Caco-2 (cell line): ENCODE measurements around the gene XIAP. TPM values are rescaled to one million over a fixed set of nuclear protein-coding genes. Genes with fewer than 3 reads are reported as not detected.
A peak's percentile ranks its signal among the peaks of the same experiment; 100 is the strongest.

ENCODE experiments used
- BruUV-seq: library from RNA; stranded (reverse); fragments of 400-500 nt; replicated peaks from 2 replicates; lab custom pipeline; 2021; lab: Mats Ljungman, UMichigan
- CTCF ChIA-PET: fragments of 300-600 bp; sonication (Branson Sonifier 250); formaldehyde crosslinking; loops from one replicate; lab custom pipeline; 2022; ENCODE audit warnings: antibody characterized with exemption; lab: Charles Lee
- POLR2A ChIA-PET: fragments of 300-600 bp; sonication (Branson Sonifier 250); formaldehyde crosslinking; loops from one replicate; lab custom pipeline; 2022; ENCODE audit warnings: antibody characterized with exemption; lab: Charles Lee
- DNase-seq, 2 experiments: peaks; one replicate each; pipeline versions ENCODE4 v3.0.0 to v3.0.0-alpha.2; 2020 to 2022
- H3K27me3 ChIP-seq: replicated peaks from 2 replicates; pipeline ENCODE4 v1.6.0; 2011; ENCODE audit warnings: low read length; ENCODE audit not compliant: control insufficient read depth, insufficient read depth
- H3K36me3 ChIP-seq: 2 replicates; pipeline ENCODE4 v1.5.1; 2011; ENCODE audit warnings: low read length; ENCODE audit not compliant: control insufficient read depth, insufficient read depth
- H3K4me1 ChIP-seq: fragments of 250-450 bp; sonication (Bioruptor Pico); 2 replicates; pipeline ENCODE4 v1.5.1; 2020; ENCODE audit warnings: mild to moderate bottlenecking
- H3K4me3 ChIP-seq: 2 replicates; pipeline ENCODE4 v1.5.1; 2011; ENCODE audit warnings: low read depth, mild to moderate bottlenecking, control low read depth, low read length
- H3K9me3 ChIP-seq: fragments of 250-450 bp; sonication (Bioruptor Pico); 2 replicates; pipeline ENCODE4 v1.5.1; 2020; ENCODE audit warnings: mild to moderate bottlenecking, moderate library complexity
- H3K27ac Mint-ChIP-seq: one replicate; pipeline ENCODE4 v1.8.0; 2022; ENCODE audit warnings: mixed read lengths; ENCODE audit not compliant: unreplicated experiment
- H3K27me3 Mint-ChIP-seq: one replicate; pipeline ENCODE4 v1.8.0; 2022; ENCODE audit warnings: mixed read lengths; ENCODE audit not compliant: insufficient read depth, unreplicated experiment
- H3K36me3 Mint-ChIP-seq: one replicate; pipeline ENCODE4 v1.8.0; 2022; ENCODE audit warnings: mild to moderate bottlenecking, mixed read lengths; ENCODE audit not compliant: insufficient read depth, unreplicated experiment
- H3K4me1 Mint-ChIP-seq: one replicate; pipeline ENCODE4 v1.8.0; 2022; ENCODE audit warnings: low read depth, mixed read lengths; ENCODE audit not compliant: unreplicated experiment
- H3K4me3 Mint-ChIP-seq: one replicate; pipeline ENCODE4 v1.8.0; 2022; ENCODE audit warnings: mild to moderate bottlenecking, moderate library complexity, mixed read lengths; ENCODE audit not compliant: unreplicated experiment
- H3K9me3 Mint-ChIP-seq: one replicate; pipeline ENCODE4 v1.8.0; 2022; ENCODE audit warnings: mixed read lengths; ENCODE audit not compliant: unreplicated experiment
- CTCF ChIP-seq, 2 experiments: fragments of 200-600 bp in 1 of 2; IDR thresholded peaks; 1 replicate in 1 of 2; 2 replicates in 1 of 2; pipeline versions ENCODE4 v1.5.1 to v1.8.0; 2011 to 2022; ENCODE audit warnings: antibody characterized with exemption in 1 of 2, control low read depth in 1 of 2, inconsistent platforms in 1 of 2, low read depth in 1 of 2, low read length in 1 of 2, mild to moderate bottlenecking in 1 of 2, moderate library complexity in 1 of 2; ENCODE audit not compliant: insufficient read depth in 1 of 2, severe bottlenecking in 1 of 2, unreplicated experiment in 1 of 2
- intact Hi-C: fragments of 100-400 bp; cut with micrococcal nuclease; formaldehyde crosslinking; loops from one replicate; pipeline ENCODE4 v1.10.0; 2022; ENCODE audit not compliant: unreplicated experiment
- total RNA-seq: library from RNA; stranded (reverse); gene quantifications from 2 replicates; pipeline ENCODE4 v1.2.3, GENCODE V29; 2022

Gene XIAP
- total RNA-seq, 1 experiment from 2014 or later: 25.9 TPM

DNA sequence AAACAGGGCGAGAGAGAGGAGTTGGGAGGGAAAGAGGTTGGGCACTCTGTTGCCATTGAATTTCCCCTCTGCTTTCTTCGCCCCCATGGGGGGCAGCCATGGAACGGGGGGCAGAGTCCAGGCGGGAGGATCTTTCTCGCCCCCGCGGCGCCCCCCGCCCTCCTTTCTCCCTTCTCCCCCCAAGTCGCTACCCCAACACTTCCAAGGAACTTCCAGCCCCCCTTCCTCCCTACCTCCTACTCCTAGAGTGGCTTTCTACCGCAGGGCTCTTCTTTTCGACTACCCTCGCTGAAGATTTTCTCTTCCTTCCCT lies 101.1 kb downstream of the XIAP start:
- Mint-ChIP-seq H3K36me3 (peaks cover 28% of the 10 kb centered on the region), H3K4me3 (peak overlapping the region; percentile 98), H3K27me3 (no peaks in the 10 kb centered on the region), H3K27ac (peak overlapping the region; percentile 100), H3K9me3 (no peaks in the 10 kb centered on the region), H3K4me1 (peaks cover 11% of the 10 kb centered on the region)
- DNase-seq: no peak
- no peaks in the 10 kb centered on the region for H3K9me3 ChIP-seq
- H3K4me3 ChIP-seq: peak overlapping the region; percentile 78
- CTCF ChIA-PET: no interaction called here
- H3K27me3 ChIP-seq: no peaks in the 10 kb centered on the region
- H3K36me3 ChIP-seq: no peaks in the 10 kb centered on the region
- no peak for TF ChIP-seq CTCF (IDR thresholded peaks at IDR 0.05; ENCODE audit: insufficient read depth in 1 of 2, low read depth in 1 of 2, low read length in 1 of 2, severe bottlenecking in 1 of 2, unreplicated experiment in 1 of 2)
- POLR2A ChIA-PET: interaction anchor here (1.0 kb wide), 1 partner anchor 16 kb away, joined by 4 read pairs; no protein-coding TSS in a partner anchor
- H3K4me1 ChIP-seq: peaks cover 6% of the 10 kb centered on the region; the same call in 1 of the 2 replicates
- BruUV-seq: TSS peak; percentile 38
- intact Hi-C loops: loop anchor here (1.0 kb wide), 2 partner anchors 57 to 128 kb away; no protein-coding TSS in a partner anchor

DNA sequence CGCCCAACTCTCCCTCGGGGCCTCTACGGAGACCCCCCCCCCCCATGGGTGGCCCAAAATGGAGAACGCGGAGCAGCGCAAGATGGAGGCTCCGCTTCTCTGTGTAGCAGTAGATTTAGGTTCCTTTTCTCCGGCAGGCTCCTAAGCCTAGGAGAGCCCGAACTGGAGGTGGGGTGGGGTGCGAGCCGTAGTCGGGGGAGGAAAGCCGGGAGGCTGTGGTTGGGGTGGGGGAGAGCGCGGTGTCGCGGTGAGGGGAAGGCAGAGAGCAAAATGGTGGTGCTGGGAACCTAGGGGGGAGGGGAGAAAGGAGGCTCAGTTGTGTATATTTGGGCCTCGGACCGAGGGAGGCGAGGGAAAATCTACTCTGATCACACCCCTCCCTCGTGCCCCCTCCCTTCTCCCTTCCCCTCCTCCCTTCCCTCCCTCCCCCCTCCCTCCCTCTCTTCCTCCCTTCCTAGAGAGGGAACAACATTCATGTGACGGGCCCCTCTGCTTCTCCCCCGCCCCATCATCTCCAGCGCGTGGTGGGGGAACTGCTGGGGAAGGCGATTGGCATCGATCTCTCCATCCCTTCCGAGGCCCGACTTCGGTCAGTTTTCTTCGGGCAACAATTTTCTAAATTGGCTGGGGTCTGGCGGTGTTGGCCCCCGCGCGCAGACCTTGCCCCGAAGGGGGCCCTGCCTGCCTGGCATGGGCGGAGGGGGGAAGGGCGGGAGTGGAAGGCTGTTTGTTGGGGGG lies 101.6 kb downstream of the XIAP start, which contains the start of gene STAG2:
TSS of gene STAG2 (plus strand) at position 439 of the 738 bp plus-strand sequence. CDS start 60,922 bp downstream, outside the sequence.
- DNase-seq: peak; percentile 80 to 87
- Mint-ChIP-seq H3K9me3 (no peaks in the 10 kb centered on the region), H3K27me3 (no peaks in the 10 kb centered on the region), H3K27ac (peak within 1 kb of the TSS; percentile 100), H3K4me3 (peak within 1 kb of the TSS; percentile 98), H3K4me1 (peaks cover 14% of the 10 kb centered on the region), H3K36me3 (peaks cover 28% of the 10 kb centered on the region)
- H3K27me3 ChIP-seq: no peaks in the 10 kb centered on the region
- ChIA-PET POLR2A (interaction anchor here (0.5 kb wide), 1 partner anchor 15 kb away, joined by 3 read pairs; no protein-coding TSS in a partner anchor), CTCF (interaction anchor here (0.8 kb wide), 1 partner anchor 128 kb away, joined by 4 read pairs; no protein-coding TSS in a partner anchor)
- intact Hi-C loops: loop anchor here (1.0 kb wide), 1 partner anchor 158 kb away; no protein-coding TSS in a partner anchor
- no peaks in the 10 kb centered on the region for H3K9me3 ChIP-seq
- no peaks in the 10 kb centered on the region for H3K36me3 ChIP-seq
- no TSS peak for BruUV-seq
- no peak for TF ChIP-seq CTCF (IDR thresholded peaks at IDR 0.05; ENCODE audit: insufficient read depth in 1 of 2, low read depth in 1 of 2, low read length in 1 of 2, severe bottlenecking in 1 of 2, unreplicated experiment in 1 of 2)
- peak within 1 kb of the TSS; percentile 78 for H3K4me3 ChIP-seq
- H3K4me1 ChIP-seq: peaks cover 6% of the 10 kb centered on the region; the same call in 1 of the 2 replicates

- ChIA-PET CTCF (interaction anchor here (0.8 to 1.3 kb wide), 2 partner anchors 15 to 128 kb away, joined by 4 to 7 read pairs; no protein-coding TSS in a partner anchor), POLR2A (interaction anchor here (0.5 kb wide), 1 partner anchor 15 kb away, joined by 3 read pairs; no protein-coding TSS in a partner anchor)
- H3K9me3 Mint-ChIP-seq: no peaks in the 10 kb centered on the region
- no peak for DNase-seq
- no peaks in the 10 kb centered on the region for H3K27me3 Mint-ChIP-seq
- H3K36me3 ChIP-seq: no peaks in the 10 kb centered on the region
- BruUV-seq: no TSS peak
- peak overlapping the region; percentile 78 for H3K4me3 ChIP-seq
- no peaks in the 10 kb centered on the region for H3K27me3 ChIP-seq
- peaks cover 14% of the 10 kb centered on the region for H3K4me1 Mint-ChIP-seq
- intact Hi-C loops: loop anchor here (1.0 kb wide), 1 partner anchor 159 kb away; no protein-coding TSS in a partner anchor
- H3K36me3 Mint-ChIP-seq: peaks cover 28% of the 10 kb centered on the region
- H3K27ac Mint-ChIP-seq: peak overlapping the region; percentile 100
- peaks cover 6% of the 10 kb centered on the region; the same call in 1 of the 2 replicates for H3K4me1 ChIP-seq
- TF ChIP-seq CTCF (IDR thresholded peaks at IDR 0.05; ENCODE audit: insufficient read depth in 1 of 2, low read depth in 1 of 2, low read length in 1 of 2, severe bottlenecking in 1 of 2, unreplicated experiment in 1 of 2): no peak
- H3K4me3 Mint-ChIP-seq: peak overlapping the region; percentile 98
- H3K9me3 ChIP-seq: no peaks in the 10 kb centered on the region
Observed at GRCh38 chrX:123962006-123962467, 102.2 kb downstream of the XIAP start.
